HG02642 (cell line): ENCODE results near the gene RASSF5.
"Not testable (repeated sequence)": the region's sequence is repeated elsewhere in the genome, so short reads cannot be mapped to it uniquely, and the experiment has no call there.

Experiments
- ATAC-seq: cut with Tn5 transposase; IDR thresholded peaks from one replicate; pipeline ENCODE4 v1.9.1; 2021; ENCODE audit warnings: mild to moderate bottlenecking; ENCODE audit not compliant: unreplicated experiment, poor library complexity

RASSF5 gene

GRCh38 chr1:206472886-206473285 lies 34.4 kb upstream of the RASSF5 start:
- no peak for ATAC-seq

- ATAC-seq = no peak
These were observed 31.3 kb upstream of the RASSF5 start for GRCh38 chr1:206476058-206476457.

GRCh38 chr1:206476591-206476990 lies 30.7 kb upstream of the RASSF5 start:
- no peak for ATAC-seq

GRCh38 chr1:206477110-206477509 lies 30.2 kb upstream of the RASSF5 start:
- no peak for ATAC-seq

- ATAC-seq = no peak
These were observed 29.6 kb upstream of the RASSF5 start for GRCh38 chr1:206477581-206478380.

- ATAC-seq = no peak
These were observed 28.6 kb upstream of the RASSF5 start for GRCh38 chr1:206478746-206479145.

GRCh38 chr1:206479183-206480125 lies 27.9 kb upstream of the RASSF5 start:
- ATAC-seq = no peak

GRCh38 chr1:206480211-206480610 lies 27.1 kb upstream of the RASSF5 start:
- ATAC-seq = no peak

GRCh38 chr1:206482611-206483010 lies 24.7 kb upstream of the RASSF5 start:
- no peak for ATAC-seq

- not testable (repeated sequence) for ATAC-seq
These were observed 23.5 kb upstream of the RASSF5 start for GRCh38 chr1:206483864-206484263.

- no peak for ATAC-seq
These were observed 22.4 kb upstream of the RASSF5 start for GRCh38 chr1:206484901-206485300.

- no peak for ATAC-seq
These were observed 20.1 kb upstream of the RASSF5 start for GRCh38 chr1:206486995-206487788.

GRCh38 chr1:206487970-206488369 lies 19.4 kb upstream of the RASSF5 start:
- ATAC-seq = no peak

- ATAC-seq = no peak
These were observed 18.9 kb upstream of the RASSF5 start for GRCh38 chr1:206488466-206488865.

- peak; percentile 64 for ATAC-seq
These were observed 17.2 kb upstream of the RASSF5 start for GRCh38 chr1:206489980-206490770.

- no peak for ATAC-seq
These were observed 16.4 kb upstream of the RASSF5 start for GRCh38 chr1:206490771-206491405.

- ATAC-seq = no peak
These were observed 15.7 kb upstream of the RASSF5 start for GRCh38 chr1:206491616-206492015.

GRCh38 chr1:206492589-206492988 lies 14.7 kb upstream of the RASSF5 start:
- ATAC-seq = no peak

- no peak for ATAC-seq
These were observed 14.1 kb upstream of the RASSF5 start for GRCh38 chr1:206493279-206493678.
